GM19467 (cell line): Measurements from ENCODE around the gene PCOLCE2.
"Not testable (repeated sequence)": the region's sequence is repeated elsewhere in the genome, so short reads cannot be mapped to it uniquely, and the experiment has no call there.

Source experiments
- ATAC-seq: cut with Tn5 transposase; IDR thresholded peaks from one replicate; pipeline ENCODE4 v1.9.1; 2021; ENCODE audit warnings: mild to moderate bottlenecking, moderate library complexity; ENCODE audit not compliant: unreplicated experiment

PCOLCE2 gene

GRCh38 chr3:142902356-142902755 lies 13.5 kb upstream of the PCOLCE2 start:
- ATAC-seq: no peak

- no peak for ATAC-seq
These were observed 9.7 kb upstream of the PCOLCE2 start for GRCh38 chr3:142898346-142899213.

- ATAC-seq: no peak
These were observed 8.9 kb upstream of the PCOLCE2 start for GRCh38 chr3:142897807-142898206.

GRCh38 chr3:142896996-142897395 lies 8.1 kb upstream of the PCOLCE2 start:
- ATAC-seq: no peak

GRCh38 chr3:142896201-142896755 lies 7.4 kb upstream of the PCOLCE2 start:
- no peak for ATAC-seq

GRCh38 chr3:142894493-142894892 lies 5.6 kb upstream of the PCOLCE2 start:
- no peak for ATAC-seq

GRCh38 chr3:142892714-142893113 lies 3.8 kb upstream of the PCOLCE2 start:
- ATAC-seq: no peak

- ATAC-seq: no peak
These were observed 1.7 kb upstream of the PCOLCE2 start for GRCh38 chr3:142890592-142890991.

GRCh38 chr3:142889212-142890014 lies 530 bp upstream of the PCOLCE2 start:
- no peak for ATAC-seq

GRCh38 chr3:142888099-142888480 lies 793 bp downstream of the PCOLCE2 start:
- no peak for ATAC-seq

- no peak for ATAC-seq
These were observed 1.9 kb downstream of the PCOLCE2 start for GRCh38 chr3:142886940-142887339.

GRCh38 chr3:142886021-142886420 lies 2.9 kb downstream of the PCOLCE2 start:
- no peak for ATAC-seq

GRCh38 chr3:142884531-142884930 lies 4.4 kb downstream of the PCOLCE2 start:
- ATAC-seq: no peak

GRCh38 chr3:142883534-142883933 lies 5.3 kb downstream of the PCOLCE2 start:
- ATAC-seq: not testable (repeated sequence)

GRCh38 chr3:142881445-142882224 lies 7.2 kb downstream of the PCOLCE2 start:
- no peak for ATAC-seq

- no peak for ATAC-seq
These were observed 10.1 kb downstream of the PCOLCE2 start for GRCh38 chr3:142878649-142879300.

GRCh38 chr3:142876417-142876816 lies 12.5 kb downstream of the PCOLCE2 start:
- no peak for ATAC-seq

GRCh38 chr3:142875583-142876207 lies 13.2 kb downstream of the PCOLCE2 start:
- ATAC-seq: no peak

GRCh38 chr3:142875099-142875498 lies 13.8 kb downstream of the PCOLCE2 start:
- no peak for ATAC-seq

GRCh38 chr3:142868382-142868781 lies 20.5 kb downstream of the PCOLCE2 start:
- not testable (repeated sequence) for ATAC-seq
